ENCODE data around the gene TOM1.
"Not testable (repeated sequence)": the region's sequence is repeated elsewhere in the genome, so short reads cannot be mapped to it uniquely, and the experiment has no call there.

The TOM1 gene

GRCh38 chr22:35376728-35377472 is 77.2 kb downstream of the TOM1 start:
- peak; percentile 70 for DNase-seq

- DNase-seq = no peak
Observed at GRCh38 chr22:35377735-35378134, 78.0 kb downstream of the TOM1 start.

DNA sequence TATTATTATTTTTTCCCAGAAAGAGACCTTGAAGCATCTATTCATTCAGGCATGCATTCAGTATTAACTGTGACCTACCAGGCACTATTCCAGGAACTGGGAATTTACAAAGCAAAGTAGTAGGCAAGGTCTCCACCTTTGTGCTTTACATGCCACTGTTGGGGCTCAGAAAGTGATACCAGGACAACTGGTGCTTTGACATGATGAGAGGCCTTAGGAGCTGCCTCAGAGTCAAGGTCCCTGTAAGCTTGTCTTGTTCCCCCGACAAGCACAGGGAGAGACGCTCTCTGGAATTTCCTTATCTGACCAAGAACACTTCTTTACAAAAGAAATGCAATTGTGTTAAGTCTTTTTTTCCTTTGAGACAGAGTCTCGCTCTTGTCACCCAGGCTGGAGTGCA is 78.9 kb downstream of the TOM1 start:
- DNase-seq = no peak

GRCh38 chr22:35379146-35379993 is 79.7 kb downstream of the TOM1 start:
- DNase-seq = no peak

GRCh38 chr22:35380013-35380412 is 80.3 kb downstream of the TOM1 start:
- DNase-seq = no peak

- DNase-seq = peak; percentile 74
Observed at GRCh38 chr22:35380537-35381423, 81.1 kb downstream of the TOM1 start, which contains the start of gene HMOX1. Gene HMOX1 (plus strand): TSS chr22:35381096. CDS start chr22:35381174, 78 bp downstream.

DNA sequence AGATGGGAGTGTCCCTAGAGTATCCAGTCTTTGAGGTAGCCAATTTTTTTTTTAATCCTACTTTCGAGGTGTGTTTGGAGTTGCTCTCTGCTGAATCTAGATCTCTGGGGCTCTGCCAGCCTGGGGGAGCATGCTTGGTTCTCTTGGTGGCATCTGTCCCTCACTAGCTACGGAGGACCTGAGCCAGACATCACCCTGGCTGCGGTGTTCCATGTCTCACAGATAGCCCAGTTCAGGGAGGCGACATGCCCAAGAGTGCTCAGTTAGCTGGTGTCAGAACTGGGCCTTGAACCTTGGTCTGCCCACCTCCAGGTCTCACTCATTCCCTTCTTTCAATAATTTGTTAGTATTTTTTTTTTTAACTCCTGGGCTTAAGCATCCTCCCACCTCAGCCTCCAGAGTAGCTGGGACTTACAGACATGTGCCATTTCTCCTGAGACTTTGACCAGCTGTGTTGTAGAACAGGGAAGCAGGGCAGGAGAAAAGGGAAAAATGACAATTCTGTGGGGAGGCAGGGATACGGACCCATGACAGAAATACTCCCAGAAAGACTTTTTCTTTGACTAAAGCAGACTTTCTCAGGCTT is 81.8 kb downstream of the TOM1 start:
- no peak for DNase-seq

DNA sequence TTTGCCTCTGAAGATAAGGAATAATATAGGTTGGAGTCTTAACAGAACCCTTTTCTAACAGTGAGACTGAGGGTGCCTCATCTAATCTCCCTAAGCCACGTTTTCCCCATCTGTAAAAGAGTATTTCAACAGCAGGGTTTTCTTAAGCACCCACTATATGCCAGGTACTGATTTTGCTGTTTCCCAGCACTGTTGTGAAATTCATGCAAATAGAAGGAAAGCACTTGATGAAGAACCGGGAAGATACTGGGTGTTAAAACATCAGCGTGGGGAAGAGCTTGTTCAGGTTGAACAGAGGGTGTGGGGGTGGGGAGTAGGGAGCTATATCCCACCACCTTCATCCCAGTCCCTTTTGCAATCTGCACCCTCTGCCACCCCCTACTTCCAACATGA is 84.0 kb downstream of the TOM1 start:
- no peak for DNase-seq

GRCh38 chr22:35384527-35384926 is 84.8 kb downstream of the TOM1 start:
- no peak for DNase-seq

- no peak for DNase-seq
Observed at GRCh38 chr22:35384975-35385588, 85.4 kb downstream of the TOM1 start.

DNA sequence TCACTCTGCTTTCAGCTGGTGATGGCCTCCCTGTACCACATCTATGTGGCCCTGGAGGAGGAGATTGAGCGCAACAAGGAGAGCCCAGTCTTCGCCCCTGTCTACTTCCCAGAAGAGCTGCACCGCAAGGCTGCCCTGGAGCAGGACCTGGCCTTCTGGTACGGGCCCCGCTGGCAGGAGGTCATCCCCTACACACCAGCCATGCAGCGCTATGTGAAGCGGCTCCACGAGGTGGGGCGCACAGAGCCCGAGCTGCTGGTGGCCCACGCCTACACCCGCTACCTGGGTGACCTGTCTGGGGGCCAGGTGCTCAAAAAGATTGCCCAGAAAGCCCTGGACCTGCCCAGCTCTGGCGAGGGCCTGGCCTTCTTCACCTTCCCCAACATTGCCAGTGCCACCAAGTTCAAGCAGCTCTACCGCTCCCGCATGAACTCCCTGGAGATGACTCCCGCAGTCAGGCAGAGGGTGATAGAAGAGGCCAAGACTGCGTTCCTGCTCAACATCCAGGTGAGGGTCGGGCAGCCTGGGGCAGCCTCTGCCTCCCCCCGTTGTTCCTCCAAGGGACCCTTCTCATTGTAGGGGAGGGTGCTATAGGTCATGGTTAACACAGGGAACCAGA is 87.1 kb downstream of the TOM1 start:
- no peak for DNase-seq

GRCh38 chr22:35390933-35391332 is 91.2 kb downstream of the TOM1 start:
- no peak for DNase-seq

- no peak for DNase-seq
Observed at GRCh38 chr22:35392357-35392756, 92.7 kb downstream of the TOM1 start.

GRCh38 chr22:35393116-35394010 is 93.7 kb downstream of the TOM1 start:
- no peak for DNase-seq

GRCh38 chr22:35394011-35394312 is 94.3 kb downstream of the TOM1 start:
- DNase-seq = no peak

DNA sequence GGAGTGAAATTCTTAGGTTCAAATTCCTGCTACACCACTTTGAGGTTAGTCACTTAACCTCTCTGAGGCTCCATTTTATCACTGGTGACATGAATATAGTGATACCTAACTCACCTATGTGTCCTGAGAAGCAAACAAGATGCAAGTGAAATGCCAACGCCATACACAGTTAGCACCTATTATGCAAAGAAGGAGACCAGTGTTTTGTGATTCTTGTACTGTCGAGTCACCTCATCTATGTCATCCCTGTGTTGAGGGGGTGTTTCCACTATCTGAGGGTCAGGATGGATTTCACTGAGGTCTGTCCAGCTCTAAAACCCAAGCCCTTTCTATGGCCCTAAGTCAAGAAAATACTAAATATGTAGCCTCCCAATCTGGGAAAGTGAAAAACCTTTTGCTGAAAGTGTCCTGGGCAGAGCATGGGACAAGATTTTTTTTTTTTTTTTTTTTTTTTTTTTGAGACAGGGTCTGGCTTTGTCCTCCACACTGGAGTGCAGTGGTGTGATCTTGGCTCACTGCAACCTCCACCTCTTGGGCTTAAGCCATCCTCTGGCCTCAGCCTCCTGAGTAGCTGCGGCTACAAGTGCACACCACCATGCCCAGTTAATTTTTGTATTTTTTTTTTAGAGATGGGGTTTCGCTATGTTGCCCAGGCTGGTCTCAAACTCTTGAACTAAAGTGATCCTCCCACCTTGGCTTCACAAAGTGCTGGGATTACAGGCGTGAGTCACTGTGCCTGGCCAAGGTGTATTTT is 95.3 kb downstream of the TOM1 start:
- no peak for DNase-seq

GRCh38 chr22:35396622-35397021 is 96.9 kb downstream of the TOM1 start:
- DNase-seq = not testable (repeated sequence)

DNA sequence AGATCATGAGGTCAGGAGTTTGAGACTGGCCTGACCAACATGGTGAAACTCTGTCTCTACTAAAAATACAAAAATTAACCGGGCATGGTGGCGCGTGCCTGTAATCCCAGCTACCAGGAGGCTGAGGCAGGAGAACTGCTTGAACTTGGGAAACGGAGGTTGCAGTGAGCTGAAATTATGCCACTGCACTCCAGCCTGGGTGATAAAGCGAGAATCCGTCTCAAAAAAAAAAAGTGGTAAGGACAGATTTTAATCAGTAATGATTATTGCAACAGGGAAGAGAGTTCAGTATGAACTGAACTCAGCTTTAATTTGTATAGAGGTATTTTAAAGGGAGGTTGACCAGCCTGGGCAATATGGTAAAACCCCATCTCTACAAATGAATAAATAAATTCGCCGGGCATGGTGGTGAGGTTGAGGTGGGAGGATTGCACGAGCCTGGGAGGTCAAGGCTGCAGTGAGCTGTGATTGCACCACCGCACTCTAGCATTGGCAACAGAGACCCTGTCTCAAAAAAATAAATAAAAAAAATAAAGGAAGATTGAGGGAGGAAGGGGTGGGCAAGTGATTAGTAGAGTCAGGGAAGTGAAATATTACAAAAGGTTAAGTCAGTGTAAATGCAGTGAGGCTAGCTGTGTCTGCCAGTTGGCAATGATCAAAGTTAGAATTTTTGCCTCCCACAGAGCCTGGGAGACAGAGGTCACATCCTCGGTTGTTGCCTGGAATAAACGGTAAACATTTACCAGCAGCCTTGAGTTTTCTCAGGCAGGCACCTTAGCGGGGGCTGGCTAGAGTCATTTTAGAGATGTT is 97.6 kb downstream of the TOM1 start:
- DNase-seq = no peak

All from activated CD4-positive, alpha-beta T cell treated with anti-CD3 and anti-CD28 coated beads, Interleukin-2, Interleukin-6, amounts not matched to agents 100 ng/mL and 50 ng/mL, durations not matched to agents 16 hours and 8 hours (primary cell).